Measurements from ENCODE around the gene FUBP1. TPM values are rescaled to one million over a fixed set of nuclear protein-coding genes. Genes with fewer than 3 reads are reported as not detected.

Gene FUBP1
- total RNA-seq, 1 experiment from 2014 or later: 188 TPM

DNA sequence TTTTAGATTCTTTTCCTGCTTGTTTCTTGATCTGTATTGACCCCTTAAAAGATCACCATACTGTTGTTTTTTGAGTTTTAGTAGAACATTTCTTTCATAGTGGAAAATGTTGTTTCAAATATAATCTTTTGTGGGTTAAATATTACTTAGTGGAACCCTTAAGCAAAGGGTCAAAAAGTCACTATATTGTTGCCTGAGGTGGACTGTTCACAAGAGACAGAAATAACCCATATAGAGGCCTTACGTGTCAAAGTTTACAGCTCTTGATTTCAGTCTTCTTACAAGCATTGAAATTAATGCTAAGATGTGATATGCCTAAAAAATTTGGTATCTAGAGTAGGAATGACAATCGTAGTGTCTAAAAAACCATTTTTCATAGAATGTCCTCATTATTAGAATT is 32.2 kb upstream of the FUBP1 start:
- Mint-ChIP-seq H3K9me3 (ENCODE audit: low read depth, unreplicated experiment) (no peaks in the 10 kb centered on the region), H3K4me1 (ENCODE audit: low read depth, unreplicated experiment) (no peaks in the 10 kb centered on the region), H3K27ac (ENCODE audit: unreplicated experiment) (no peak overlapping the region), H3K4me3 (ENCODE audit: low read depth, unreplicated experiment) (no peak overlapping the region), H3K27me3 (ENCODE audit: unreplicated experiment) (no peaks in the 10 kb centered on the region), H3K36me3 (ENCODE audit: insufficient read depth, unreplicated experiment) (peaks cover 14% of the 10 kb centered on the region)
- intact Hi-C loops (cut with micrococcal nuclease; ENCODE audit: unreplicated experiment): no loop called here
- BruUV-seq (replicated peaks): no TSS peak
- CTCF ChIA-PET: no interaction called here
- no peak for DNase-seq
- no peak for TF ChIP-seq CTCF (IDR thresholded peaks at IDR 0.05; ENCODE audit: unreplicated experiment)

DNA sequence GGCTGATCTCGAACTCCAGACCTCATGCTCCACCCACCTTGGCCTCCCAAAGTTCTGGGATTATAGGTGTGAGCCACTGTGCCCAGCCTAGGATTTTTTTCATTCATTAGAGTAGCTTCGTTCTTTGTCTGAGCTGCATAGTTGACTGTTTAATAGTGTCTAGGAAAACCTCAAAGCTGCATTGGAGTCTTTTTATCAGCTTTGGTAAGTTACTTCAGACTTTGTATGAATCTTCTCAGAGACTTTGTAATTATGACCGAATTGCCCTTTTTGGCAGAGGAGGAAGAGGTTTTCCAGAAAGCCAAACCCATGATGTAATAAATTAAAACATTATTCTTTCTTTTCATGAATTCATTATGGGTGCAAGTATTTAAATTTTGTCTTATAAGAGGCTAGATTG is 31.0 kb upstream of the FUBP1 start:
- BruUV-seq (replicated peaks): no TSS peak
- Mint-ChIP-seq H3K4me3 (ENCODE audit: low read depth, unreplicated experiment) (no peak overlapping the region), H3K27ac (ENCODE audit: unreplicated experiment) (no peak overlapping the region), H3K27me3 (ENCODE audit: unreplicated experiment) (no peaks in the 10 kb centered on the region), H3K9me3 (ENCODE audit: low read depth, unreplicated experiment) (no peaks in the 10 kb centered on the region), H3K4me1 (ENCODE audit: low read depth, unreplicated experiment) (peaks cover 8% of the 10 kb centered on the region), H3K36me3 (ENCODE audit: insufficient read depth, unreplicated experiment) (peaks cover 17% of the 10 kb centered on the region)
- DNase-seq: no peak
- TF ChIP-seq CTCF (IDR thresholded peaks at IDR 0.05; ENCODE audit: unreplicated experiment): no peak
- CTCF ChIA-PET: no interaction called here
- intact Hi-C loops (cut with micrococcal nuclease; ENCODE audit: unreplicated experiment): no loop called here

- H3K27me3 Mint-ChIP-seq (ENCODE audit: unreplicated experiment): no peaks in the 10 kb centered on the region
- peaks cover 21% of the 10 kb centered on the region for H3K36me3 Mint-ChIP-seq (ENCODE audit: insufficient read depth, unreplicated experiment)
- no TSS peak for BruUV-seq (replicated peaks)
- H3K27ac Mint-ChIP-seq (ENCODE audit: unreplicated experiment): no peak overlapping the region
- no peaks in the 10 kb centered on the region for H3K9me3 Mint-ChIP-seq (ENCODE audit: low read depth, unreplicated experiment)
- TF ChIP-seq CTCF (IDR thresholded peaks at IDR 0.05; ENCODE audit: unreplicated experiment): no peak
- peaks cover 8% of the 10 kb centered on the region for H3K4me1 Mint-ChIP-seq (ENCODE audit: low read depth, unreplicated experiment)
- intact Hi-C loops (cut with micrococcal nuclease; ENCODE audit: unreplicated experiment): no loop called here
- DNase-seq: no peak
- no peak overlapping the region for H3K4me3 Mint-ChIP-seq (ENCODE audit: low read depth, unreplicated experiment)
- CTCF ChIA-PET: no interaction called here
Observed at GRCh38 chr1:78009276-78009675, 30.4 kb upstream of the FUBP1 start.

DNA sequence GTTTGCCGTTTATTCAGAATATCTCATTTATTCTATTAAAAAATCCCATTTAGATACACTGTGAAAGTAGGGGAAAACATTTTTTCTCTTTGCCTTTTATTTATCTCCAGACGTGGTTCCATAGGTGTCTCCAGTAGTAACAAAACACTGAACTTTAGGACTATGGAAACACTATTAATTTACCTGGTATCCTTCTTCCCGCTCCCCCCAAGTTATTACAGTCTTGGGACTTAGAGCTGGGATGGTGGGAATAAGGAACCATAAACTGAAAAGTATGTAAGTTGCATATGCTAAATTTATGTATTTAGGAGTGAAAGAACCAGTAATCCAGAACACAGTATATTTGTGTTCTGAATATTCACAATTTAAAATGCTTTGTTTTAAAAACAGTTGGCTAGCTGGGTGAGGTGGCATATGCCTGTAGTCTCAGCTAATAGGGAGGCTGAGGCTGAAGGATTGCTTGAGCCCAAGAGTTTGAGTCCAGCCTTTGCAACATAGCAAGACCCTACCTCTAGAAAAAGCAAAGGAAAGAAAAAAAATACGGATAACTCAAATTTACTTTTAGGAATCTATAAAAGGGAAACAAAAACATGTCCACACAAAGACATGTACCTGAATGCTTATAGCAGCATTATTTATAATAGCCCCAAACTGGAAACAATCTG is 28.9 kb upstream of the FUBP1 start:
- TF ChIP-seq CTCF (IDR thresholded peaks at IDR 0.05; ENCODE audit: unreplicated experiment): no peak
- H3K27ac Mint-ChIP-seq (ENCODE audit: unreplicated experiment): no peak overlapping the region
- H3K4me1 Mint-ChIP-seq (ENCODE audit: low read depth, unreplicated experiment): peaks cover 8% of the 10 kb centered on the region
- no peak overlapping the region for H3K4me3 Mint-ChIP-seq (ENCODE audit: low read depth, unreplicated experiment)
- peaks cover 15% of the 10 kb centered on the region for H3K36me3 Mint-ChIP-seq (ENCODE audit: insufficient read depth, unreplicated experiment)
- H3K27me3 Mint-ChIP-seq (ENCODE audit: unreplicated experiment): no peaks in the 10 kb centered on the region
- no peaks in the 10 kb centered on the region for H3K9me3 Mint-ChIP-seq (ENCODE audit: low read depth, unreplicated experiment)
- no TSS peak for BruUV-seq (replicated peaks)
- intact Hi-C loops (cut with micrococcal nuclease; ENCODE audit: unreplicated experiment): no loop called here
- CTCF ChIA-PET: no interaction called here
- DNase-seq: no peak
